AG09319 (cell line): Measurements from ENCODE around the gene GULP1.

ENCODE experiments used
- DNase-seq: peaks from one replicate; pipeline ENCODE4 v3.0.0-alpha.2; 2010; ENCODE audit warnings: low read depth; ENCODE audit errors: extremely low read depth
- CTCF ChIP-seq: IDR thresholded peaks from 2 replicates; pipeline ENCODE4 v1.5.1; 2011; ENCODE audit warnings: low read depth, mild to moderate bottlenecking, inconsistent platforms, low read length, moderate library complexity

The GULP1 gene

GRCh38 chr2:188265315-188265714, 26.4 kb upstream of the GULP1 start:
- DNase-seq: no peak
- TF ChIP-seq CTCF: no peak

- DNase-seq: no peak
- TF ChIP-seq CTCF: no peak
Measured at GRCh38 chr2:188267776-188268175, 23.9 kb upstream of the GULP1 start.

- DNase-seq: no peak
- TF ChIP-seq CTCF: no peak
Measured at GRCh38 chr2:188269004-188269403, 22.7 kb upstream of the GULP1 start.

- DNase-seq: no peak
- TF ChIP-seq CTCF: no peak
Measured at GRCh38 chr2:188272121-188272520, 19.6 kb upstream of the GULP1 start.

GRCh38 chr2:188274274-188274673, 17.4 kb upstream of the GULP1 start:
- no peak for DNase-seq
- TF ChIP-seq CTCF: no peak

- no peak for DNase-seq
- no peak for TF ChIP-seq CTCF
Measured at GRCh38 chr2:188276255-188276654, 15.4 kb upstream of the GULP1 start.

GRCh38 chr2:188277786-188278185, 13.9 kb upstream of the GULP1 start:
- no peak for TF ChIP-seq CTCF

More at GRCh38 chr2:188277786-188278185, 13.9 kb upstream of the GULP1 start:
- no peak for DNase-seq
